Smooth muscle cell (in vitro differentiated cells): ENCODE data around the gene SEMA6A. TPM values are rescaled to one million over a fixed set of nuclear protein-coding genes. Genes with fewer than 3 reads are reported as not detected.

Experiments used
- DNase-seq: peaks from one replicate; lab custom pipeline; 2025; ENCODE audit not compliant: unreplicated experiment; lab: John Stamatoyannopoulos, UW
- H2AFZ ChIP-seq: fragments of 200-600 bp; sonication (generic); 2 replicates; pipeline ENCODE4 v1.6.0; 2016; ENCODE audit warnings: antibody characterized with exemption, low read depth, mild to moderate bottlenecking
- H3F3A ChIP-seq: fragments of 200-600 bp; sonication (generic); 2 replicates; pipeline ENCODE4 v1.6.0; 2017; ENCODE audit warnings: antibody characterized with exemption, low read depth
- H3K27ac ChIP-seq: fragments of 200-600 bp; sonication (generic); 2 replicates; pipeline ENCODE4 v1.5.1; 2016; ENCODE audit warnings: low read depth, mild to moderate bottlenecking
- H3K27me3 ChIP-seq: fragments of 200-600 bp; sonication (generic); 2 replicates; pipeline ENCODE4 v1.6.1; 2016; ENCODE audit warnings: low read depth, mild to moderate bottlenecking
- H3K36me3 ChIP-seq: fragments of 200-600 bp; sonication (generic); 2 replicates; pipeline ENCODE4 v1.5.1; 2016; ENCODE audit warnings: low read depth
- H3K4me1 ChIP-seq: fragments of 200-600 bp; sonication (generic); 2 replicates; pipeline ENCODE4 v1.5.1; 2016; ENCODE audit warnings: low read depth
- H3K4me2 ChIP-seq: fragments of 200-600 bp; sonication (generic); 2 replicates; pipeline ENCODE4 v1.6.0; 2016; ENCODE audit warnings: mild to moderate bottlenecking
- H3K4me3 ChIP-seq: fragments of 200-600 bp; sonication (generic); 2 replicates; pipeline ENCODE4 v1.5.1; 2016; ENCODE audit warnings: mild to moderate bottlenecking
- H3K79me2 ChIP-seq: fragments of 200-600 bp; sonication (generic); 2 replicates; pipeline ENCODE4 v1.6.0; 2016; ENCODE audit warnings: low read depth, mild to moderate bottlenecking
- H3K9ac ChIP-seq: fragments of 200-600 bp; sonication (generic); 2 replicates; pipeline ENCODE4 v1.6.0; 2016; ENCODE audit warnings: low read depth
- H3K9me3 ChIP-seq: fragments of 200-600 bp; sonication (generic); replicated peaks from 2 replicates; pipeline ENCODE4 v1.5.1; 2016; ENCODE audit warnings: low read depth
- H4K20me1 ChIP-seq: fragments of 200-600 bp; sonication (generic); 2 replicates; pipeline ENCODE4 v1.6.0; 2016; ENCODE audit warnings: low read depth
- WGBS: methylation state at CpG from one replicate; pipeline ENCODE4 v1.1.7; 2016; ENCODE audit warnings: low lambda C conversion rate; 5-methylcytosine and 5-hydroxymethylcytosine counted together
- polyA plus RNA-seq: library from polyadenylated mRNA; unstranded; fragments of >200 nt; fragmentation: Nextera tagmentation; extraction: Ambion mirVana; gene quantifications from 2 replicates; pipeline ENCODE4 v1.2.1, GENCODE V29; 2016
- total RNA-seq: library from RNA; depleted of rRNA; stranded (reverse); fragments of >200 nt; gene quantifications from 2 replicates; pipeline ENCODE4 v1.2.3, GENCODE V29; 2014
- TF ChIP-seq, protein P1 (sequence below): fragments of 200-600 bp; sonication (generic); IDR thresholded peaks from 2 replicates; pipeline ENCODE4 v1.5.1; 2017; ENCODE audit warnings: borderline replicate concordance, mild to moderate bottlenecking, antibody characterized with exemption; ENCODE audit not compliant: insufficient read depth, poor library complexity, severe bottlenecking

SEMA6A gene
- total and polyA plus RNA-seq, 2 experiments from 2014 or later = 6.3 to 12.9 TPM

DNA sequence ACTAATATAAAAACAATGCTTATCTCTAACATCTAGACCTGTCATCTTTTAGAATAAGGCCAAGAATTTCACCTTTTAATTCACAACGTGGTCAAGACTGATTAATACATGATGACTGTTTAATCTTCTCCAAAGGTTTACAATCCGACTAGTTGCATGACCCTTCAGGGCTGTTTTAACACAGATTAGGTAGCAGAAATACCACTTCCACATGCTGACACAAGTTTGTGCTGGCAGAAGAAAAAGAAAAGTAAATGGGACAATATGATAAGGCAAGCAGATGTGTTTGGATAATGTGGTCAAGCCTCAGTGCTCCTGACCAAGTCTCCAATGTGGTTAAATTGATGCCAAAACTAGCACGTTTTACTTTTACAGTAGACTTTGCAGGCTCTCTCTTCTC lies 31.1 kb downstream of the SEMA6A start:
- H4K20me1 ChIP-seq = no peaks in the 10 kb centered on the region
- TF ChIP-seq, protein P1, sequence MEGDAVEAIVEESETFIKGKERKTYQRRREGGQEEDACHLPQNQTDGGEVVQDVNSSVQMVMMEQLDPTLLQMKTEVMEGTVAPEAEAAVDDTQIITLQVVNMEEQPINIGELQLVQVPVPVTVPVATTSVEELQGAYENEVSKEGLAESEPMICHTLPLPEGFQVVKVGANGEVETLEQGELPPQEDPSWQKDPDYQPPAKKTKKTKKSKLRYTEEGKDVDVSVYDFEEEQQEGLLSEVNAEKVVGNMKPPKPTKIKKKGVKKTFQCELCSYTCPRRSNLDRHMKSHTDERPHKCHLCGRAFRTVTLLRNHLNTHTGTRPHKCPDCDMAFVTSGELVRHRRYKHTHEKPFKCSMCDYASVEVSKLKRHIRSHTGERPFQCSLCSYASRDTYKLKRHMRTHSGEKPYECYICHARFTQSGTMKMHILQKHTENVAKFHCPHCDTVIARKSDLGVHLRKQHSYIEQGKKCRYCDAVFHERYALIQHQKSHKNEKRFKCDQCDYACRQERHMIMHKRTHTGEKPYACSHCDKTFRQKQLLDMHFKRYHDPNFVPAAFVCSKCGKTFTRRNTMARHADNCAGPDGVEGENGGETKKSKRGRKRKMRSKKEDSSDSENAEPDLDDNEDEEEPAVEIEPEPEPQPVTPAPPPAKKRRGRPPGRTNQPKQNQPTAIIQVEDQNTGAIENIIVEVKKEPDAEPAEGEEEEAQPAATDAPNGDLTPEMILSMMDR = no peak
- WGBS = 14% methylated on average over 3 of the region's 3 CpGs
- no peak overlapping the region for H2AFZ ChIP-seq
- H3K4me3 ChIP-seq = no peak overlapping the region
- DNase-seq = no peak
- H3K36me3 ChIP-seq = no peaks in the 10 kb centered on the region
- H3K4me2 ChIP-seq = peak overlapping the region; percentile 10
- H3F3A ChIP-seq = peaks cover 7% of the 10 kb centered on the region
- H3K27me3 ChIP-seq = no peaks in the 10 kb centered on the region
- H3K27ac ChIP-seq = peak overlapping the region; percentile 6
- no peaks in the 10 kb centered on the region for H3K9me3 ChIP-seq
- peaks cover 51% of the 10 kb centered on the region for H3K79me2 ChIP-seq
- H3K4me1 ChIP-seq = peaks cover 13% of the 10 kb centered on the region
- H3K9ac ChIP-seq = no peak overlapping the region

DNA sequence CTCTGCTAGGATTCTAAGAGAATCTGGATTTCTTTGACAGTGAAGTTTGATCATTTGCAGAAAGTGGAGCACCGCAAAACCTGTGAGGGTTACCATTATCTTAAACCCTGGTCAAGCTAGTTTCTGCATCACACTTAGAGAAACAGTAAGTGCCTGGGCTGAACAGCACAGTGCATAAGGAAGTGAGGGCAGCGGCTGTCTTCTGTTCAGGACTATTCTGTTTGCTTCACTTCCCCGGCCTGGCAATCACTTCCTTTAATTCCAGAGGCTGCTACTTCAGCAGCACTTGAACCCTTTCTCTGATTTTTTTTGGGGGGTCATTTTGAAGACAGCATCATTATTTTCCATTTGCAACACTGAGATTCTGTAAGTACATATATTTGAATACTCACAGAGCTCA lies 32.0 kb downstream of the SEMA6A start:
- 68% methylated on average over 3 of the region's 3 CpGs for WGBS
- H3K79me2 ChIP-seq = peaks cover 52% of the 10 kb centered on the region

DNA sequence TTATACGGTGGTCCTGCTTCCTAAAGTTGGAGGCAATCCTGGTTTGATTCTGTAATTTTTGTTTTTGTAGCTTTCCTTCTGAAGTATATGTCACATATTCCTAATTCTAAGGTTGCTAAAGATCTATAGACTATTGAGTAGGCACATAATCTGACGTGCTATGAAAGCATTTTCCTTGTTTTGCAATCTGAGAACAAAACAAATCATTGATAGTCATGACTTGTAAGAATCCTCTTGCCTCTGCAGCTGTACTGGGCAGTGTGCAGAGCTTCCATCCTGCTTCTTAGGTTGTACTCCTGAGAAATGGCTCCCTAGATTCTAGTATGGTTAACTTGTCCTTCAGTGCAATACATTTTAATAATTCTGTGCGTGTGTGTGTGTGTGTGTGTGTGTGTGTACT lies 35.4 kb downstream of the SEMA6A start:
- H3K4me1 ChIP-seq = peaks cover 20% of the 10 kb centered on the region
- no peak overlapping the region for H3K4me3 ChIP-seq
- no peaks in the 10 kb centered on the region for H3K9me3 ChIP-seq
- H3K79me2 ChIP-seq = peaks cover 54% of the 10 kb centered on the region
- no peak overlapping the region for H3K4me2 ChIP-seq
- TF ChIP-seq, protein P1 = no peak
- WGBS = 88% methylated on average over 3 of the region's 3 CpGs
- H3F3A ChIP-seq = no peaks in the 10 kb centered on the region
- H3K36me3 ChIP-seq = no peaks in the 10 kb centered on the region
- no peaks in the 10 kb centered on the region for H4K20me1 ChIP-seq
- no peak for DNase-seq
- no peak overlapping the region for H2AFZ ChIP-seq
- H3K27me3 ChIP-seq = no peaks in the 10 kb centered on the region
- H3K9ac ChIP-seq = no peak overlapping the region
- H3K27ac ChIP-seq = no peak overlapping the region

More for the DNA sequence above, 32.0 kb downstream of the SEMA6A start:
- H3K9me3 ChIP-seq = no peaks in the 10 kb centered on the region
- no peak overlapping the region for H3K4me3 ChIP-seq
- no peak overlapping the region for H3K27ac ChIP-seq
- H2AFZ ChIP-seq = no peak overlapping the region
- peaks cover 7% of the 10 kb centered on the region for H3F3A ChIP-seq
- H3K27me3 ChIP-seq = no peaks in the 10 kb centered on the region
- TF ChIP-seq, protein P1 = no peak
- no peak overlapping the region for H3K4me2 ChIP-seq
- H4K20me1 ChIP-seq = no peaks in the 10 kb centered on the region
- no peak overlapping the region for H3K9ac ChIP-seq
- DNase-seq = no peak
- no peaks in the 10 kb centered on the region for H3K36me3 ChIP-seq
- H3K4me1 ChIP-seq = peaks cover 13% of the 10 kb centered on the region

DNA sequence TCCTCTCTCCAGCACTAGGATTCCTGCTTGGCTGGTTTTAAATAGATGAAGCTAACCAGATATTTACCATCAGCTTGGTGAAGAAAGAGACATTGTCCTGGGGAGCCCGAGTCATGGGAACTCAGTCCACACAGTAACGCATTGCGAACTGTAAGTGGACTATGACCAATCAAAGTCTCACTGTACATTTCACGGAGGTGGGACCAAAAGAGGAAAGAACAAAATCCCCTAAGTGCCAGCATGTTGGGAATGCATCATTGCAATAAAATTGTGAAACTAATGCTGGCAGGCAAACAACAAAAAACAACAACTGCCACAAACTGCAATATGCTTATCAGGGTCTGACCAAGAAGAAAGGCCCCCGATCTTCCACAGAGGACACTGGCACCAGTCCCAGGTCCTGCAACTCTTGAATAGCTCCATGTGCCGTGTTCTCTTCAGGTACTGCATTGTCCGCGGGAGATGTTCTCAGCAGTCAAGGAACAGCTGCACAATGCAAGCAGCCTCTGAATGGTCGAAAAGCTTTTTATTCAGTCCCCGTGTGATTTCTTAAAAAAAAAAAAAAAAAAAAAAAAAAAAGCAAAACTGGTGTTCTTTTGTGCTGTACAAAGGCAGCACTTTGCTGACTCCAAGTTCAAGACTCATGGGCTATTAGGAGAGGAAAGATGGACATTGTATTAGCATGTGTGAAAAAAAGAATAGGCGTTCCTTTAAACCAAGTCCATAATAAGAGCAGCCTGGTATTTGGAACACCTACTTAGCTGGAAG lies 38.1 kb downstream of the SEMA6A start:
- no peak for DNase-seq
- peak overlapping the region; percentile 36 for H3K4me2 ChIP-seq

More for the DNA sequence above, 38.1 kb downstream of the SEMA6A start:
- H3K27ac ChIP-seq = peak overlapping the region; percentile 27
- H3K27me3 ChIP-seq = no peaks in the 10 kb centered on the region
- no peaks in the 10 kb centered on the region for H3K36me3 ChIP-seq
- no peaks in the 10 kb centered on the region for H3F3A ChIP-seq
- WGBS = 61% methylated on average over 11 of the region's 11 CpGs
- peaks cover 29% of the 10 kb centered on the region for H3K4me1 ChIP-seq
- H3K79me2 ChIP-seq = peaks cover 60% of the 10 kb centered on the region
- no peaks in the 10 kb centered on the region for H4K20me1 ChIP-seq
- H3K4me3 ChIP-seq = no peak overlapping the region
- peak overlapping the region; percentile 9 for H3K9ac ChIP-seq
- H3K9me3 ChIP-seq = no peaks in the 10 kb centered on the region
- TF ChIP-seq, protein P1 = no peak
- no peak overlapping the region for H2AFZ ChIP-seq
